Pancreas (tissue), 10 donors: ENCODE data around the gene TP63. TPM values are rescaled to one million over a fixed set of nuclear protein-coding genes. Genes with fewer than 3 reads are reported as not detected.
"Not testable (repeated sequence)": the region's sequence is repeated elsewhere in the genome, so short reads cannot be mapped to it uniquely, and the experiment has no call there.

ENCODE experiments used
- ATAC-seq, 4 donors: fragments of 200-7000 bp; cut with Tn5 transposase; one replicate each; pipeline versions ENCODE4 v1.8.0 to v1.9.1; 2020; ENCODE audit warnings: mild to moderate bottlenecking in 4 of 4, moderate library complexity in 4 of 4
- DNase-seq, 6 donors: peaks; one replicate each; pipeline ENCODE4 v3.0.0-alpha.2; 2020
- FAIRE-seq: peaks from 2 replicates; lab custom pipeline; 2012; peaks lifted over from hg19 to GRCh38; lab: Jason Lieb, UNC
- H3K27ac ChIP-seq, 4 donors: fragments of 200-600 bp; sonication (generic); 1 replicate in 3 of 4; 2 replicates in 1 of 4; pipeline versions ENCODE4 v1.5.0 to v1.8.0; 2020
- H3K27me3 ChIP-seq, 4 donors: fragments of 200-600 bp; one replicate each; pipeline ENCODE4 v1.8.0; 2021
- H3K36me3 ChIP-seq, 3 donors: fragments of 200-600 bp; sonication (generic) in 1 of 3; one replicate each; pipeline versions ENCODE4 v1.5.0 to v1.8.0; 2020 to 2021
- H3K4me1 ChIP-seq, 3 donors: fragments of 200-600 bp; one replicate each; pipeline ENCODE4 v1.8.0; 2021
- H3K4me3 ChIP-seq, 4 donors: fragments of 200-600 bp; sonication (generic) in 2 of 4; one replicate each; pipeline versions ENCODE4 v1.5.0 to v1.8.0; 2020 to 2021
- H3K9me3 ChIP-seq, 4 donors: fragments of 200-600 bp; one replicate each; pipeline ENCODE4 v1.8.0; 2021
- CTCF ChIP-seq, 4 donors: fragments of 200-600 bp; sonication (generic) in 3 of 4; IDR thresholded peaks; one replicate each; pipeline versions ENCODE4 v1.5.0 to v1.8.0; 2021; ENCODE audit warnings: antibody characterized with exemption in 4 of 4
- WGBS, 2 donors: extraction: QIAGEN DNeasy Blood & Tissue Kit; methylation state at CpG; one replicate each; pipeline ENCODE4 v1.1.7; 2013; 5-methylcytosine and 5-hydroxymethylcytosine counted together
- intact Hi-C, 3 donors: fragments of 100-400 bp; cut with DNase I; formaldehyde crosslinking; loops; one replicate each; pipeline versions ENCODE4 v1.11.1 to v1.14.2; 2022
- polyA plus RNA-seq, 2 donors: library from polyadenylated mRNA; stranded (reverse); fragments of 200-250 nt; gene quantifications; one replicate each; pipeline ENCODE4 v1.2.3, GENCODE V29; 2013
- total RNA-seq, 6 donors: library from RNA; stranded (reverse); fragmentation: NEBNext Ultra II Directional in 4 of 6; extraction: Animal tissue kit (Norgen Biotek cat#: 25700) in 4 of 6; gene quantifications; one replicate each; pipeline versions ENCODE4 v1.2.1 to v1.2.4, GENCODE V29; 2021 to 2023
- donor health status: healthy with polysubstance abuse.
- donor health status: DM: no; HTN: no; CAD: no; lungs with moderate emphysema.
- donor health status: DM: no; HTN: no; CAD: no.
- donor health status: control.
- donor health status: control.
- donor health status: Bipolar disorder and iron deficiency.
- donor health status: DM: yes; HTN: yes; CAD: no.
- donor health status: DM: no; HTN: no; CAD: no.
- donor health status: DM: no; HTN: no; CAD: no.
- donor health status: DM: yes; HTN: yes; CAD: no.

TP63 gene
- total and polyA plus RNA-seq, 8 donors, result 0.02 to 0.47 (median 0.06) TPM; not detected in 3

GRCh38 chr3:189745622-189746021 lies 114.4 kb downstream of the TP63 start:
- Histone ChIP-seq H3K36me3 (no peaks in the 10 kb centered on the region), H3K4me1 (no peaks in the 10 kb centered on the region), H3K4me3 (no peak overlapping the region), H3K27me3 (no peaks in the 10 kb centered on the region), H3K27ac (no peak overlapping the region), H3K9me3 (no peaks in the 10 kb centered on the region)
- intact Hi-C loops, result no loop called here
- 93 to 100% methylated on average over 1 of the region's 1 CpG for WGBS, 2 donors
- no peak for FAIRE-seq
- TF ChIP-seq CTCF (IDR thresholded peaks at IDR 0.05), result no peak
- DNase-seq, result no peak
- ATAC-seq, result no peak

- WGBS, 2 donors, result 59 to 79% methylated on average over 2 of the region's 2 CpGs
- no peaks in the 10 kb centered on the region for H3K36me3 ChIP-seq
- no peak overlapping the region for H3K4me3 ChIP-seq
- no peaks in the 10 kb centered on the region for H3K9me3 ChIP-seq
- no peak for TF ChIP-seq CTCF (IDR thresholded peaks at IDR 0.05)
- ATAC-seq, result no peak
- no peaks in the 10 kb centered on the region for H3K4me1 ChIP-seq
- no peaks in the 10 kb centered on the region for H3K27me3 ChIP-seq
- no peak for DNase-seq
- intact Hi-C loops, result no loop called here
- FAIRE-seq, result no peak
- H3K27ac ChIP-seq, result no peak overlapping the region
Observed at GRCh38 chr3:189748046-189748445, 116.9 kb downstream of the TP63 start.

GRCh38 chr3:189750972-189751371 lies 119.8 kb downstream of the TP63 start:
- H3K27me3 ChIP-seq, intact Hi-C loops, H3K4me3 ChIP-seq, H3K36me3 ChIP-seq, H3K4me1 ChIP-seq, FAIRE-seq, H3K9me3 ChIP-seq, DNase-seq, ATAC-seq, H3K27ac ChIP-seq: not testable (repeated sequence)
- 94 to 98% methylated on average over 4 of the region's 4 CpGs for whole genome bisulfite sequencing, 2 donors

- H3K4me3 ChIP-seq, result no peak overlapping the region
- H3K9me3 ChIP-seq, result no peaks in the 10 kb centered on the region
- H3K27me3 ChIP-seq, result no peaks in the 10 kb centered on the region
- no peak for TF ChIP-seq CTCF (IDR thresholded peaks at IDR 0.05)
- H3K4me1 ChIP-seq, result no peaks in the 10 kb centered on the region
- intact Hi-C loops, result no loop called here
- no peaks in the 10 kb centered on the region for H3K36me3 ChIP-seq
- 64 to 66% methylated on average over 2 of the region's 2 CpGs for WGBS, 2 donors
- DNase-seq (no peak), ATAC-seq (no peak), FAIRE-seq (no peak)
- H3K27ac ChIP-seq, result no peak overlapping the region
Observed at GRCh38 chr3:189754356-189754755, 123.2 kb downstream of the TP63 start.

GRCh38 chr3:189756582-189757078 lies 125.4 kb downstream of the TP63 start:
- Histone ChIP-seq H3K4me1 (no peaks in the 10 kb centered on the region), H3K27me3 (no peaks in the 10 kb centered on the region), H3K36me3 (no peaks in the 10 kb centered on the region), H3K9me3 (no peaks in the 10 kb centered on the region), H3K27ac (no peak overlapping the region), H3K4me3 (no peak overlapping the region)
- no peak for ATAC-seq
- no peak for DNase-seq
- TF ChIP-seq CTCF (IDR thresholded peaks at IDR 0.05), result no peak
- FAIRE-seq, result no peak
- intact Hi-C loops, result no loop called here
